Mesendoderm (in vitro differentiated cells): Measurements from ENCODE around the gene BRF1.

Experiments used
- DNase-seq: peaks from one replicate; pipeline ENCODE4 v3.0.0; 2013
- H2AK5ac ChIP-seq: 2 replicates; pipeline ENCODE4 v1.6.1; 2013; ENCODE audit warnings: low read length, inconsistent platforms
- H2BK120ac ChIP-seq: 2 replicates; pipeline ENCODE4 v1.6.1; 2013; ENCODE audit warnings: low read depth, mild to moderate bottlenecking, low read length, moderate library complexity, mixed read lengths
- H2BK15ac ChIP-seq: replicated peaks from 2 replicates; pipeline ENCODE4 v1.6.1; 2013; ENCODE audit warnings: low read depth, mild to moderate bottlenecking, moderate library complexity
- H2BK5ac ChIP-seq: 2 replicates; pipeline ENCODE4 v1.6.1; 2013; ENCODE audit warnings: low read length, inconsistent platforms
- H3K18ac ChIP-seq: 2 replicates; pipeline ENCODE4 v1.6.1; 2013; ENCODE audit warnings: mild to moderate bottlenecking, low read length, mixed read lengths
- H3K23ac ChIP-seq: one replicate; pipeline ENCODE4 v1.6.1; 2013; ENCODE audit warnings: low read length
- H3K27ac ChIP-seq: 2 replicates; pipeline ENCODE4 v1.5.1; 2013; ENCODE audit warnings: low read depth, mild to moderate bottlenecking, inconsistent platforms, low read length, moderate library complexity
- H3K27me3 ChIP-seq: 2 replicates; pipeline ENCODE4 v1.6.1; 2013; ENCODE audit warnings: low read length, control low read depth, mild to moderate bottlenecking, inconsistent platforms; ENCODE audit not compliant: insufficient read depth, poor library complexity
- H3K36me3 ChIP-seq: 2 replicates; pipeline ENCODE4 v1.6.1; 2013; ENCODE audit warnings: low read length, inconsistent platforms; ENCODE audit not compliant: control insufficient read depth, insufficient read depth
- H3K4ac ChIP-seq: one replicate; pipeline ENCODE4 v1.6.1; 2013; ENCODE audit warnings: low read depth, mild to moderate bottlenecking, low read length, moderate library complexity
- H3K4me1 ChIP-seq: 2 replicates; pipeline ENCODE4 v1.6.1; 2013; ENCODE audit warnings: low read depth, low read length, inconsistent platforms; ENCODE audit not compliant: control insufficient read depth
- H3K4me2 ChIP-seq: 2 replicates; pipeline ENCODE4 v1.6.1; 2013; ENCODE audit warnings: low read length
- H3K4me3 ChIP-seq: 2 replicates; pipeline ENCODE4 v1.5.1; 2013; ENCODE audit warnings: mild to moderate bottlenecking, low read length
- H3K56ac ChIP-seq: one replicate; pipeline ENCODE4 v1.6.1; 2013; ENCODE audit warnings: low read length
- H3K79me1 ChIP-seq: 2 replicates; pipeline ENCODE4 v1.6.1; 2013; ENCODE audit warnings: low read length, inconsistent platforms
- H3K79me2 ChIP-seq: 2 replicates; pipeline ENCODE4 v1.6.1; 2013; ENCODE audit warnings: mild to moderate bottlenecking, low read length; ENCODE audit not compliant: control insufficient read depth, insufficient read depth
- H3K9ac ChIP-seq: 2 replicates; pipeline ENCODE4 v1.6.1; 2013; ENCODE audit warnings: low read length, inconsistent platforms
- H4K5ac ChIP-seq: one replicate; pipeline ENCODE4 v1.6.1; 2013; ENCODE audit warnings: low read length
- H4K8ac ChIP-seq: one replicate; pipeline ENCODE4 v1.6.1; 2013; ENCODE audit warnings: low read depth, mild to moderate bottlenecking, control low read depth, low read length, moderate library complexity
- WGBS: extraction: QIAGEN DNeasy Blood & Tissue Kit; methylation state at CpG from one replicate; pipeline ENCODE4 v1.1.7; 2013; ENCODE audit warnings: low lambda C conversion rate, missing lambda C conversion rate; ENCODE audit not compliant: insufficient coverage; ENCODE audit errors: extremely low coverage; 5-methylcytosine and 5-hydroxymethylcytosine counted together

Gene BRF1

DNA sequence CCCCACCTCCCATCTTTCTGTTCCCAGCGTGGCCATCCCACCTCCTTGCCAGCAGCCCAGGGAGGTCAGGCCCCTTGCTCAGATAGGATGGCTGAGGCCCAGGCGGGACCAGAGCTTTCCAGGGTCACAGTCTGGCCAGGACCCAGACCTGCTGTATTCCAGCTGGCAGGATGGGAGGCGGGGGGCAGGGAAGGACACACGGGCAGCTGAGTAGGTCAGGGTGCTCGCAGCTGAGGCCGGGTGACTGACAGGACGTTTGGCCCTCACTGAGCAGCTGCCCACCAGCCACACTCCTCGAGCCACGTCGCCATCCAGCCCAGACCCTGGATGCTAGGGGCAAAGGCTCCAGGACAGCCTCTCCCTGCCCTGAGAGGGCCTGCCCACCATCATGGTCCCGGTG, 123.7 kb downstream of the BRF1 start:
- Histone ChIP-seq H3K27me3 (no peaks in the 10 kb centered on the region), H4K8ac (no peak overlapping the region), H3K36me3 (no peaks in the 10 kb centered on the region), H2BK120ac (no peak overlapping the region), H2BK5ac (no peak overlapping the region), H3K23ac (no peak overlapping the region), H3K4ac (no peak overlapping the region), H3K4me2 (no peak overlapping the region), H3K4me1 (no peaks in the 10 kb centered on the region), H3K18ac (no peak overlapping the region), H3K9ac (no peak overlapping the region), H2AK5ac (no peak overlapping the region), H3K79me2 (no peaks in the 10 kb centered on the region), H3K27ac (no peak overlapping the region), H4K5ac (no peak overlapping the region), H3K4me3 (no peak overlapping the region), H3K56ac (no peak overlapping the region), H3K79me1 (no peaks in the 10 kb centered on the region), H2BK15ac (no peak overlapping the region)
- WGBS = no CpG with 5 or more reads among the region's 11 CpGs
- no peak for DNase-seq

DNA sequence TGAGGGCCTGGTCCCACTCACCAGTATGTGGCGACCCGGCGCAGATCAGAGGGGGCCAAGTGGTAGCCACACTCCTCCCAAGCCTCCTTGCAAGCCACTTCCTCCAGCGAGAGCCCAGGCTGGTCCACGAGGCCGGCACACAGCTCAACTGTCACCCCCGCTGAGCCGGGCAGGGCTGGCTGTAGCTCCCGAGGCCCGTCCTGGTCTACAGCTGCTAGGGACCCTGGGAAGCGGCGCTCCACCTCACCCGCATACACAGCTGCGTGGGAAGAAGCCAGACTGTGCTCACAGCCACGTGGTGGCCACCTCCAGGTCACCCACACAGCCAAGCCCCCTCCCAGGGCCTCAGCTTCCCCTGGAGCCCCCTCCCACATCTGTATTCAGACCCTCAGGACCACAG, 124.3 kb downstream of the BRF1 start:
- no CpG with 5 or more reads among the region's 15 CpGs for WGBS
- no peaks in the 10 kb centered on the region for H3K79me1 ChIP-seq
- no peak overlapping the region for H3K4ac ChIP-seq
- H3K9ac ChIP-seq = no peak overlapping the region
- no peaks in the 10 kb centered on the region for H3K4me1 ChIP-seq
- no peak overlapping the region for H4K5ac ChIP-seq
- H3K23ac ChIP-seq = no peak overlapping the region
- no peak overlapping the region for H2BK120ac ChIP-seq
- no peak overlapping the region for H3K4me3 ChIP-seq
- no peaks in the 10 kb centered on the region for H3K27me3 ChIP-seq
- H3K18ac ChIP-seq = no peak overlapping the region
- no peak for DNase-seq
- H3K27ac ChIP-seq = no peak overlapping the region
- H3K56ac ChIP-seq = no peak overlapping the region
- no peak overlapping the region for H2AK5ac ChIP-seq
- H2BK15ac ChIP-seq = no peak overlapping the region
- no peak overlapping the region for H4K8ac ChIP-seq
- H3K4me2 ChIP-seq = no peak overlapping the region
- H3K79me2 ChIP-seq = no peaks in the 10 kb centered on the region
- H3K36me3 ChIP-seq = no peaks in the 10 kb centered on the region
- H2BK5ac ChIP-seq = no peak overlapping the region

DNA sequence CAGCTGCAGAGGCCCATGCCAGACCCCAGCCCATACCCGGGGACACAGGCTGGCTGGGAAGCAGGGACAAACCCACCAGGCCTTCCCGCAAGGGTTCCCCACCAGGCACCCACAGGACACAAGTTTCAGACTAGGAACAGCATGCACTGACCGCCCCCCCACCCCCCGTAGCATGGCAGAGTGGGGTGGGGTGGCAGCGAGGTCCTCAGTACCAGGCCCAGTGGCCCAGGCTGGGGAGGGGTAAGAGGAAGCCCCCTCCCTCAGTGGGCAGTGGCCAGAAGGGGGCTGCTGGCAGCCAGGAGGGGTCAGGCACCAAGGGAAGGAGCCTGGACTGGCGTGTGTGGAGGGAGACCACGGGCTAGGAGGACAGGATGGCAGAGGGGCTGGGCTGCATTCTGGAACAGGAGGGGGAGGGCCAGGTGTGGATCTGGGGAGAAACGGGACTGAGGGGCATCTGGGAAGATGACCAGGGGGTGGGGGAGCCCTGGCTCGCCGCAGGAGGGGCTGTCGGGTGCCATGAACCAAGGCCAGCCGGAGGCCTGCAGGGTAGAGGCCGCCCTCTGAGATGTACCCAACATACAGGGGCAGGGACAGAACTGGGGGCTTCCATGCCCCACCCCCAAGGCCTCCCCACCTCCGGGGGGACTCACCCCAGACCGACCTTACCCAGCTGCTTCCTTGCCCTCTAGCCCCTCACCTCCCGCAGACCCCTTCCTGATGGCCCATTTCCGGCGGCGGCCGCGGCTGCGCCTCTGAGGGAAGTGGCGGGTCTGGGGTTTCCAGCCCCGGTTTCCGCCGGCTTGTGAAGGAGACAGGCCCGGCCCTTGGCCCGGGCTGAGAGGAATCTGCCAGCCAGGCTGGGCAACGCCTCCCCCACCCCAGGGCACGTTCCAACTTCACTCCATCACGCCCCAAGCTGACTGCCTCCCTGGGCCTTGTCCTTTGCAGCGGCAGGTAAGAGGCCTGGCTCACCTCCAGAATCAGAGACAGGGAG, 126.6 kb downstream of the BRF1 start:
- Histone ChIP-seq H3K79me2 (no peaks in the 10 kb centered on the region), H4K8ac (no peak overlapping the region), H3K56ac (no peak overlapping the region), H3K4me3 (no peak overlapping the region), H2BK15ac (no peak overlapping the region), H3K18ac (no peak overlapping the region), H2BK120ac (no peak overlapping the region), H3K23ac (no peak overlapping the region), H3K4me1 (no peaks in the 10 kb centered on the region), H3K9ac (no peak overlapping the region), H2BK5ac (no peak overlapping the region), H3K27me3 (no peaks in the 10 kb centered on the region), H3K79me1 (no peaks in the 10 kb centered on the region), H3K4me2 (no peak overlapping the region), H3K27ac (no peak overlapping the region), H3K36me3 (no peaks in the 10 kb centered on the region), H4K5ac (no peak overlapping the region), H2AK5ac (no peak overlapping the region), H3K4ac (no peak overlapping the region)
- no CpG with 5 or more reads among the region's 32 CpGs for WGBS
- no peak for DNase-seq

DNA sequence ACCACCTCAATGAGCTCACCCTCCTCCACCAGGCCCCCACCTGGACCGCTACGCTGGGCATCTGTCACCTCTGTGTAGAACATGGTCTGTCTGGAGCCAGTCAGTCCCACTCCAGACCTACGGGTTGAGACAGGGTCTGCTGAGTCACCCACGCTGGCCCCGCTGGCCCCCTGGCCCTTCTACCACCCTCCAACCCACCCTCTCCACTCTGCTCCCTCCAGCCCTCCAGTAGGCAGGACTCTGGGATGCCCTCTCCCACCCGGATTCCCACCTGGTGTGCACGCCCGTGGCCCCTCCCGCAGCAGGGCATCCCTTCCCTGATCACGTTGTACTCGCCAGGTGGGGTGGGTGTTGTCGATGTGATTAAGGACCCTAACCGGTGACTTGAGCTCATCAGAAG, 127.7 kb downstream of the BRF1 start:
- Histone ChIP-seq H3K9ac (no peak overlapping the region), H2BK5ac (no peak overlapping the region), H4K8ac (no peak overlapping the region), H2BK120ac (no peak overlapping the region), H3K23ac (no peak overlapping the region), H3K56ac (no peak overlapping the region), H3K18ac (no peak overlapping the region), H3K79me1 (no peaks in the 10 kb centered on the region), H2AK5ac (no peak overlapping the region), H3K27me3 (no peaks in the 10 kb centered on the region), H4K5ac (no peak overlapping the region), H3K36me3 (no peaks in the 10 kb centered on the region), H3K4me2 (no peak overlapping the region), H3K79me2 (no peaks in the 10 kb centered on the region), H3K27ac (no peak overlapping the region), H2BK15ac (no peak overlapping the region), H3K4me3 (no peak overlapping the region), H3K4me1 (no peaks in the 10 kb centered on the region), H3K4ac (no peak overlapping the region)
- WGBS = no CpG with 5 or more reads among the region's 13 CpGs
- no peak for DNase-seq

DNA sequence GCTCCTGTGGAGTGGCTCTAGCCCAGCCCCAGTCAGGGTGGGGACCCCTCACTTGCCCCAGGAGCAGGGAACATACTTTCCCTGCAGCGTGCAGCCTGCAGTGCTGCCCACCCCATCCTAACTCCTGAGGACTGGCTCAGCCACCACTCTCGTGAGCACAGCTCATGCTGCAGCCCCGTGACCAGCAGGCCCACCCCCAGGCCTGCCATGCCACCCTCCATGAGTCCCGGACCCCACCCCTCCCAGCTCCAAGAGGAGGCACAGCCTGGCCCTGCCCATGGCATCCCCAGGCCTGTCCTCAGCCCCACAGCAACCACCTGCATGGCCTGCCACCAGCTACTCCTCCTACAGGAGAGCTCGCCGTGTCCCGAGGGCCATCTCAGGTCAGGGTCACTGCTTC, 128.3 kb downstream of the BRF1 start:
- no peaks in the 10 kb centered on the region for H3K79me2 ChIP-seq
- H2BK5ac ChIP-seq = no peak overlapping the region
- H3K4me1 ChIP-seq = no peaks in the 10 kb centered on the region
- H3K18ac ChIP-seq = no peak overlapping the region
- H3K27me3 ChIP-seq = no peaks in the 10 kb centered on the region
- no peak overlapping the region for H3K4me2 ChIP-seq
- no peak overlapping the region for H2BK120ac ChIP-seq
- no peak overlapping the region for H3K4me3 ChIP-seq
- H2AK5ac ChIP-seq = no peak overlapping the region
- no peak overlapping the region for H3K56ac ChIP-seq
- H3K9ac ChIP-seq = no peak overlapping the region
- no peak overlapping the region for H3K27ac ChIP-seq
- no peak overlapping the region for H3K23ac ChIP-seq
- WGBS = no CpG with 5 or more reads among the region's 7 CpGs
- H3K79me1 ChIP-seq = no peaks in the 10 kb centered on the region
- no peak overlapping the region for H2BK15ac ChIP-seq
- H3K36me3 ChIP-seq = no peaks in the 10 kb centered on the region
- no peak overlapping the region for H3K4ac ChIP-seq
- DNase-seq = no peak
- H4K5ac ChIP-seq = no peak overlapping the region
- no peak overlapping the region for H4K8ac ChIP-seq
